Ureter (tissue), 1 donor: Measurements from ENCODE around the gene SNRPD1. TPM values are rescaled to one million over a fixed set of nuclear protein-coding genes. Genes with fewer than 3 reads are reported as not detected.
"Not testable (repeated sequence)": the region's sequence is repeated elsewhere in the genome, so short reads cannot be mapped to it uniquely, and the experiment has no call there.

Experiments
- DNase-seq: peaks from one replicate; pipeline ENCODE4 v3.0.0-alpha.2; 2020; ENCODE audit warnings: low spot score
- total RNA-seq: library from RNA; stranded (reverse); gene quantifications from one replicate; pipeline ENCODE4 v1.2.4, GENCODE V29; 2023
- donor health status: DM: yes; HTN: yes; CAD: no.

SNRPD1 gene
- total RNA-seq: 55.8 TPM

GRCh38 chr18:21612125-21613039, at the start of gene SNRPD1:
TSS of gene SNRPD1 (plus strand) at chr18:21612314. CDS start at chr18:21612430, 116 bp downstream.
- DNase-seq: peak; percentile 87

- DNase-seq: no peak
Observed at GRCh38 chr18:21571772-21572171, 40.3 kb upstream of the SNRPD1 start.

- DNase-seq: no peak
Observed at GRCh38 chr18:21575656-21576055, 36.5 kb upstream of the SNRPD1 start.

- DNase-seq: no peak
Observed at GRCh38 chr18:21584391-21584790, 27.7 kb upstream of the SNRPD1 start.

- not testable (repeated sequence) for DNase-seq
Observed at GRCh38 chr18:21592361-21592760, 19.8 kb upstream of the SNRPD1 start.

GRCh38 chr18:21593540-21594257, 18.4 kb upstream of the SNRPD1 start:
- DNase-seq: no peak

- DNase-seq: no peak
Observed at GRCh38 chr18:21597620-21598019, 14.5 kb upstream of the SNRPD1 start.

GRCh38 chr18:21598726-21599584, 13.2 kb upstream of the SNRPD1 start:
- no peak for DNase-seq

GRCh38 chr18:21599585-21600525, 12.3 kb upstream of the SNRPD1 start:
- peak; percentile 50 for DNase-seq

- DNase-seq: peak; percentile 96
Observed at GRCh38 chr18:21600526-21601410, 11.3 kb upstream of the SNRPD1 start, which contains the start of gene ESCO1. TSS of gene ESCO1 (minus strand) at chr18:21600704. CDS start at chr18:21574843, 25,861 bp downstream.

GRCh38 chr18:21602299-21602587, 9.9 kb upstream of the SNRPD1 start:
- DNase-seq: no peak

GRCh38 chr18:21604671-21605070, 7.4 kb upstream of the SNRPD1 start:
- no peak for DNase-seq

GRCh38 chr18:21605213-21605612, 6.9 kb upstream of the SNRPD1 start:
- no peak for DNase-seq

- DNase-seq: not testable (repeated sequence)
Observed at GRCh38 chr18:21611401-21612124, 551 bp upstream of the SNRPD1 start.

- DNase-seq: not testable (repeated sequence)
Observed at GRCh38 chr18:21621640-21622039, 9.5 kb downstream of the SNRPD1 start.

- DNase-seq: no peak
Observed at GRCh38 chr18:21629089-21629832, 17.1 kb downstream of the SNRPD1 start.

- no peak for DNase-seq
Observed at GRCh38 chr18:21632393-21632792, 20.3 kb downstream of the SNRPD1 start.

GRCh38 chr18:21634588-21635199, 22.6 kb downstream of the SNRPD1 start:
- no peak for DNase-seq
